HG03103 (cell line): ENCODE results near the gene NUDT16.
"Not testable (repeated sequence)": the region's sequence is repeated elsewhere in the genome, so short reads cannot be mapped to it uniquely, and the experiment has no call there.

ENCODE experiments used
- ATAC-seq: cut with Tn5 transposase; IDR thresholded peaks from one replicate; pipeline ENCODE4 v1.9.1; 2021; ENCODE audit warnings: low read depth; ENCODE audit not compliant: unreplicated experiment

The NUDT16 gene

DNA sequence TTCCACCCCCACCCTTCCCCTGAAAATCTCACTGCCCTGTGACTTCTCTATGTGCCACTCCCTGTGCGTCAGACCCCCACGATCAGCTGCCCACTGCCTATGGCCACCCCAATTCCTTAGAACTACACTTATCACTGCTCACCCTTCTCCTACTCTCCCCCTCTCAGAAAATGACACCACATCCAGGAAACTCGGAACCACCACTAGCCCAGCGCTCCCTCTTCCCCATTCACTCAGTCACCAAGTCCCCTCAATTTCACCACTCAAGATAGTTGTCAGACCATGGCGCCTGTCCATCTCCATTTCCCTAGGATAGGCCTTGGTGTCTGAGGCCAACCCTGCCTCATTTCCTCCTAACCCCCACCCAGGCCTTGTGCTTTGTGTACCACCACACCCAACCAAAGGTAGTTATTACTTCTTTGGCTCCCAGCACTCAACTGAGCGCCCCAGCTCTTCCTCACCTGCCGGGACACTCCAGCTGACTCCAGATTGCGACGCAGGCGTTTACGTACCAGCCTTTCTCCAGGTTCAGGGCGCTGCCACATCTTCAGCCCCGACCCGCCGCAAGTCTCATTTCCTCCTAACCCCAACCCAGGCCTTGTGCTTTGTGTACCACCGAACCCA is 641 bp upstream of the NUDT16 start:
- not testable (repeated sequence) for ATAC-seq

DNA sequence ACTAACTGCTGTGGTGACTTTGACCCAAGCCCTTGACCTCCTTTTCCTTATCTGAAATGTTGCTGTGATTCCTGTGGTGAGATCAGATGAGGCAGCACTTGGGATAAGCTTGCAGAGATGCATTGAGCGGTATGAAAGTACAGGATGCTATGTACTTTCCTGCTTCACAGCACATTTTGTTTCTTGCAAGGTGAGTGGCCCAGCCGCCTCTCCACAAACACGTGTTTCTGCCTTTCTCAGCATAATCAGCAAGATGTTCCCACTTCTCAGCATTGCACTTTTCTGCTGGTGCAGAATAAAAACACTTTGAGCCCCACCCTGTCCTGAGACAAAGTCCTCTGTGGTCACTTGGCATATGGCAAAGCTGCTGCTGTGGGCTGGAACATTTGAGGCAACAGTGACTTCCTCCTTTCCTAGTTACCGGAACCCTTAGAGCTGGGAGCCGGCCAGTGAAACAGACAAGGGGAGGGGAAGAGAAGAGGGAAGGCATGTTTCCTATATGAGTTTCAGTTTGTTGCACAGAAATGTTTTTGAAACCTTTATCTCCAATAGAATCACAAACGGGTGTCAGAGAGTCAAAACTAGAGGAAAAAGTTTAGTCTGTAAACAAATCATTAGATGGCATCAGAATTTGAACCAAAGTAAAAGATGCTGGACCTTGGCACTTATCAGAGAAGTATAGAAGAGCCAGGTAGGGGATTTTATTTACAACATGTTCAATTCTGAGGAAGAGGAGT is 5.0 kb downstream of the NUDT16 start:
- no peak for ATAC-seq

DNA sequence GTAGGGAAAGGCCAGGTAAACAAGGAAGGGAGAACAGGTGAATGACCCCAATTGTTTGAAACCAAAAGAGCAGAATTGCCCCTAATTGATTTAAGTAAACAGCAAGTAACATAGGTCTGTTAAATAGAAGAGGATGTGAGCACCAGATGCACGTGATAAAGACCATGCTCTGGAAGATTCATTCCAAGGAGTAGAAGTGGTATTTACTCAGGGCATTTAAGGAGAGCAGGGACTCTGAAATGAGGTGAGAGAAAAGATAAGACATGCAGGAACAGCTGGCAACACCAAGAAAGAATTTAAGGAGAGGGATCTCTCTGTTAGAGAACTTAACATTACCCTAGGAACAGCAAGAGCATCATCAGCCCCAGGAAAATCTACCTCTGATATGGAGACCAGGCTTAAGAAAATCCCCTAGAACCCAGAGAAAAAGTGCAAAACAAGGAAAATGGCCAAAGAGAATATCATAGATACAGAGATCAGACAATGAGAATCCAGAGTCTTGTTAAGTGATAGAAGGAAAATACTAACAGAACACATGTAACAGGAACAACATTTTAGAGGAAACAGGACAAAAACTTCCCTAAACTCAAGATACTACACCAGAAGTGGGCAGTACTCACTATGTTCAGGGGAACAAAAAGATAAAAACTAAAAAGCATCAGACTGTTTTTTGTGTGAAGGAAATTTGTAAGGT is 6.4 kb downstream of the NUDT16 start:
- ATAC-seq, result no peak

DNA sequence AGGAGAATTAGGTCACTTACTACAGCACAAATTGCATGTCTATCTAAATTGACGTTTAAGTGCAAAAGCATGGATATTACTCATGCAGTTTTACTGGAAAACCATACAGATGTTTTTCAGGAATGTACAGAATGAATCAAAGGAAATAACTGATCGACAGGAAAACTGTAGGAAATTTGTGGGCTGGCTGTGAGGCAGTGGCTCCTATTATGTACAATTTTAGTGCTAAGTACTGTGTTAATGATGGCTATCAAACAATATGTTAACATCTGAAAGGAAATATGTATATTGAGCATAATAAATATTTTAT is 6.9 kb downstream of the NUDT16 start:
- ATAC-seq, result no peak

DNA sequence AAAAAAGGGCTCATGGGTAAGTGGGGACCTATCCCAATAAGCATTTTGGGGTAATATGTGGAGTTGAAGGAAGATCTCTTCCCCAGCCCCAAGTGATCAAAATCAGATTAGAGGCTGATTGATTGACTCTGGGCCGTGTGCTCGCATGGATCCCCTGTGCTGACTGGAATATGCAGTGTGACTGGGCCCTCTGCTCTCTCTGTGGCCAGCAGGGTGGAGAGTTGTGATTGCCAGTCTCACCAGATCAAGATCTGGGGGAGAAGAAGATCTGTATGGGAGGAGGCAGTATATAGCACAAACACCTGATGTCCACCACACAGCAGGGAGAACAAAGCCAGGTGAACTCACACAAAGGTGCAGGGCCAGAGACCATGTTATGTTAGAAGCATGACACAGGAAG is 8.8 kb downstream of the NUDT16 start:
- ATAC-seq, result no peak

DNA sequence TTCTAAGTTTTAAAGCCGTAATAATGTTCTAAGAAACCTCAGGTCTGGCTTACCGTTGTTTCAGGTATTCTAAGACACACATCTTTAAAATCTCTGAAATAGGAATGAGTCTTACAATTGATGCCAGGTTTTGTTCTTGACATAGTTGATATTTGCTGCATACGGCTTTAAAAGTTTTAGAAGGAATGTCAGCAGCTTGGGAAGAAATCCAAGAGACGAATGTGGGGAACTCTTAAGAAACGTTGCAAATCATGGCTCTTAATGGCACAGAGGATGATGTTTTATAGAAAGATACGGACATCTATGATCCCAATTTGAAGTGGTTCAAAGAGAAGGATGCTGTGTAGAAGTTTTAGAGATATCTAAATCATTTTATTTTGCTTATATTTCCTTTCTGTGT is 11.5 kb downstream of the NUDT16 start:
- ATAC-seq, result no peak

DNA sequence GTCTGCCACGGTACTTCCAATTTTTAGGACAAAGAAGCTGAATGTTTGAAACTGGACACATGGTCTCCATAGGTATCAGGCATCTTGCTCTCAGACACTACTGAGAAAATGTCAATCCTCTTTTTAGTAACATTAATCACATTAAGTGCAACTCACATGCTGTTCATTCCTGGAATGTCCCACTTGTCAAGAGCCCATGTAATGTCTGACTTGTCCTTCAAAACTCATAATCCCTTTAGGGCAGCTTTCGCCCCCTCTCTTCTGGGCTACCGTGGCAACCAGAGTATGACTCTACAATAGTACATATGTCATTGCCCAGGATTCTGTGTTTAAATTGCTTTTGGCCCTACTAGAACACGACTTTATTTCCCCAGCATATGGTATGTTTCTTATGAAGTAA is 12.3 kb downstream of the NUDT16 start:
- no peak for ATAC-seq

DNA sequence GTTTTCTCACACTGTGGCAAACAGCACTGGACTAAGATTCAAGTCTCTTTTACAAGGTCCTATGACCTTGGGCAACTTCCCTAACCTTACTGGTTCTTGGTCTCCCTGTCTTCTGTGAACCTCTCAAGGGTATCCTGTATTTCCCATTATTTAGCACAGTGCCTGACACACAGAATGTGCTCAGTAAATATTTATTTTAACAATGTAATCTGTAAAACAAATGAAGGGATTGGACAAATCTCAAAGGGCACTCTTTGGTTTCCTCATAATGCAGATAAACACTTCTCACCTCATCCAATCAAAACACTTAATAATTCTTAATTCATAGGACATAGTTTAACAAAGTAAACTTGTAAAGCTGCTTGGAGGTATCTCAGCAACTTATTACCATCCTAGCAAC is 12.8 kb downstream of the NUDT16 start:
- no peak for ATAC-seq

DNA sequence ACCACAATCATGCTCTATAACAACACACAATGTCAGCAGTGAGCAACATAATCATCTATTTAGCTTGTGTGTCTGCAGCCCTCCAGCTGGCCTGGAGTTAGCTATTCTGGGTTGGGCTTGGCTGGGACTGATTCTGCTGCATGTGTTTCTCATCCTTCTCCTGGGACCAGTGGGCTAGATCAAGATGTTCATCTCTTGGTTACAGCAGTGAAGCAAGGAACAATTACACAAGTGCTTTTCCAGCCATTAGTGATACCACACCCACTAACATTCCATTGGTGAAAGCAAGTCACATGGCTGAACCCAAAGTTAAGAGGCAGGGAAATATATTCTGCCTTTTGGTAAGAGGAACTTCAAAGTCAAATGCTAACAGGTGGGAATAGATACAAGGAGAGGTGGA is 14.6 kb downstream of the NUDT16 start:
- no peak for ATAC-seq

DNA sequence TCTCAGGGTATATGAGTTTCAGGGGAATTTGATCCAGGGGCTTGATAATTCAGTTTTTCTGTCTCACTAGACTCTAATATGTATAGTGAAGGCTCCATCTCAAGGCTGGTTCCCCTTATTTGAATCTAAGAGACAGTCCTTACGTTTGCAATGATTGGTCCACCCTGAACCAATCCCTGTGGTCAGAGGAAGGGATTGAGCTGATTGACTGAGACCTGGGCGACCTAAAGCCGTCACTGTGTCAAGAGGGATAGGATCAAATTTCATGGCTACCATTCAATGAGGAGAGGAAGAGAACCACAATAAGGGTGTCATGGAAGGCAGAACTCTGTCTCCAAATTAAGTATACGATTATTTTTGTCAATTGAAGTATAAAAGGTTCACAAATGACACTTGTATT is 16.3 kb downstream of the NUDT16 start:
- ATAC-seq, result no peak

DNA sequence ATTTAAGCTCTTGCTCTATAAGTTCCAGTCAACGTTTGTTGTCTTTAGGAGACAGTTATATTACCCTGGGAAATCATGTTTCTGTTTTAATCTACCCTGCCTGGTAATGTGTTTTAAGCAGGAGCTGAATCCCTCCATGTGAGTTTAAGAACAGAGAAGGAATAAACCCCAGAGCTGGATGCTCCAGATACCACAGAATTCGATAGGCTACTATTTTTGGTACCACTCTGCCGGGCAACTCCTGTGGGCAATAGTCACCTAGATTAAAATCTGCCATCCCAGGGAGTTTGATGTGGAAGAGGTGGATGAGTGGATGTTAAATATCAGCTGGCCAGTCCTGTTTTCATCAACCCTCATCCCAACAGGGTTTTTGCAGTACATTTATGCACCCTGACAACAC is 20.4 kb downstream of the NUDT16 start:
- no peak for ATAC-seq

DNA sequence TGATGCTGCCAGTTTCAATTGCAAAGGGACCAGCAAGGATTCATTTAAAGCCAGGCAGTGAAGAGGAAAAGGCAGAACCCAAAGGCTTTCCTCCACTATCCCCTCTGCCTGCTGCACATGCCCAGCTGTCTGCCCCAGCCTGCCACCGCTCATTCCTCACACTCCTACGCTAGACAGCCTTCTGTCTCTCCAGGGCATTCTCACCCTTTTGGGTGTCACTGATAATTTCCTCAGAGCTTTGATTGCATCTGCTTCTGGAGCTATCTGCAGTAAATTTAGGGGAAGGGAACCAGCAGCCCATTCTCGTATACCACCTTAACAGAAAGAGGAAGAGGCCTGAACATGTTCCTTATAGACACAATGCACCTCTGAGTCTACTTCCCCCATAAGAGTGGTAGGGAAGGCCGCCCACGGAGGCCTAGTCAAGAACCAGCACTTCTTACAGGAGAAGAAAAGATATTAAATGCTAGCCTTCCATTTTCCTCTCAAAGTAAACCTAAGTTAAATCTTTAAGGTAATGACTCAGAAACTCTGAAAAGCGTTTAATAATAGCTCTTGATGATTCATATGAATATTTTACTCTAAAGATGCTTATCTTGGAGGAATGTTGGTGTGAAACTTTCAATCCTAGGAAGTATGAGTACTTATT is 20.9 kb downstream of the NUDT16 start:
- no peak for ATAC-seq

DNA sequence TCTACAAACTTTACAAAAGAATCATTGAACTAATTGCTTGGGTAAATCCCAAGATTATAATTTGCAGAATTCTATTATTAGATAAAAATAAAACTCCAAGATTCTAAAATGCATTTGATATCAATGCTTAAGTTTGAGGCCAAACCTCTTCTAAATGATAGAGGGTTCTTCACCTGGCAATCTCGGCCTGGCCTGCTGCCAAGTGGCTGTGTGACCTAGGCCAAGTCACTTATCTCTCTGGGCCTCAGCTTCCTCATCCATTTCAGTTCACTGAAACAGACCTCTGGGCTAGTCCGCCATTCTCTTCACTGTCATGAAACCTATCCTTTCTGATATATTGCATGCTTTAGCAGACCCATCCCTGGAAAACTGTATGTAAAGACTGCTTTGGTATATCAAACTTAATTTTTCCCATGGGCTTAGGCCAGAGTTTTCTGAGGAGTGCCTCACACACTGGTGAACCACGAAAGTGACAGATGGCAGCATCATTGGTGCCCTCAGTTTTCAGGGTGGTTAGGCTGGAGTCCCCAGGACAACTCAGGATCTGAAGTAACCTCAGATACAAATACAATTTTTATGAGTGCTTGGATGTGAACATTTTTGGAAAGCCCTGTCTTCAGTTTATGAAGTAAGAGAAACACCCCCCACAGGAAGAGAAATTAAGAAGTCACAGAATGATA is 21.8 kb downstream of the NUDT16 start:
- ATAC-seq, result no peak

DNA sequence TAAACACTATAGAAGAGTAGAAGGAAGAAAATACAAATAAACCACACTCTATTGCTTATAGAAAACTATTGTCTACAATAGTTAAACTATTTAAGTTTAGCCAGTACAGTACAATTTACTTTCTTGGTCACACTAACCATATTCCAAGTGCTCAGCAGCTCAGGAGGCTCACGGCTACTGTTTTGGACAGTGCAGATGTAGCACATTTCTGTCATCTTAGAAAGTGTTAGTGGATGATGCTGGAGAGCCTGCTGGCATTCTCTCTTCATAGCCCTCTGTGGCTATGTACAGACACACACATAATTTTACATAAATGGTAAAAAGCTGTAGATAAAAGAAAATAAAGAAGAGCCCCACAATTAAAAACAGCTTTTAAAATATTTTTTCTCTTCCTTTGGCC is 23.8 kb downstream of the NUDT16 start:
- no peak for ATAC-seq

DNA sequence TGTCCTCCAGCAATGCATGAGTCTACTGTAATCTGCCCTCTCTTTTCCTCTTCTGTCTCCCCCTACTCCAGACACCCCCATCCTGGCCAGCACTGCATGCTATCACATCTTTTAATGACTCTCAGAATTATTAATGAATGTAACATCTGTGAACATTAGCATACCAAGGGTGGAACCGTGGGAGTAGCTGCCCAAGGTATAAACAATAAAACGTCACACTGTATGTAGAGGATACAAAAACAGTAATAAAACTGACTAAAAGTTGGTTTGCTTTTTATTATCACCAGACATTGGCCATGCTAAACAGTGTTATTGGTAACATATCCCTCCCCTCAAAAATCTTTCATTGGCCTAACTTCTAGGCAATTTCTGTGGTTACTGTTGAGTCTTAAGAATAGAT is 24.7 kb downstream of the NUDT16 start:
- no peak for ATAC-seq

DNA sequence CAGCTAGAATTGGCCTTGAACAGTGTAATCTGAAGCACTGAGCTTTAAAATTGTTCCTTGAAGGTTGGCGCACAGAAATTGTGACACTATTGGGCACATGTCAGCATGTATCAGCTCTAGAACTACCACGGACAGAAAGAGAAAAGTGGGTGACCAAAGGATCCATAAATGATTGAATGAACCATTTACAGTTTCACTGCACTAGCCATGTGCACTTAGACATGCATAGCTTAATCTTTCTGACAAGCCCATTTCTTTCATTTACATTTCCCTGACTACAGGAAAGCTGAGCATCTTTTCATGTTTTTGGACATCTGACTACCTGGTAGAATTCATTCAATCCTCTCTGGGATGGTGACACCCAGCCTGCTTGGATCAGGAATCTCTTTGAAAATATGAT is 36.2 kb downstream of the NUDT16 start:
- ATAC-seq, result no peak

DNA sequence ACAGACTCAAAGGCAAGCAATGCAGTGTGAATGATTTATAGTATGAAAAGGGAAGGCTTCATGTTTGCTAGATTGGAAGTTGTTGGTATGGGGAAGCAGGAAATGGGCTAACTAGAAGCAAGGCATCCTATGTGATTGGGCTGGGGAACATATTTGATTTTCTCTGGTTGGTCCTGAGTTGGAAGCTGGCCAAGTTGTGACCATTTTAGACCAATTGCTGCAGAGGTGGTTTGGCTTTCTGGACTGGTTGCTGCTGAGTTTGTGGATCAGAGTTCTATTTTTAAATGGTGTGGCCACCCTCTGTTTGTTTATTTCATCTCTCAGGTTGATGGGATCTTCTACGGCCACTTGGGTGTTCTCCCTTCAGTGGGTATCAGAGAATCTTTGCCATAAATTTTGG is 39.7 kb downstream of the NUDT16 start:
- ATAC-seq, result no peak

DNA sequence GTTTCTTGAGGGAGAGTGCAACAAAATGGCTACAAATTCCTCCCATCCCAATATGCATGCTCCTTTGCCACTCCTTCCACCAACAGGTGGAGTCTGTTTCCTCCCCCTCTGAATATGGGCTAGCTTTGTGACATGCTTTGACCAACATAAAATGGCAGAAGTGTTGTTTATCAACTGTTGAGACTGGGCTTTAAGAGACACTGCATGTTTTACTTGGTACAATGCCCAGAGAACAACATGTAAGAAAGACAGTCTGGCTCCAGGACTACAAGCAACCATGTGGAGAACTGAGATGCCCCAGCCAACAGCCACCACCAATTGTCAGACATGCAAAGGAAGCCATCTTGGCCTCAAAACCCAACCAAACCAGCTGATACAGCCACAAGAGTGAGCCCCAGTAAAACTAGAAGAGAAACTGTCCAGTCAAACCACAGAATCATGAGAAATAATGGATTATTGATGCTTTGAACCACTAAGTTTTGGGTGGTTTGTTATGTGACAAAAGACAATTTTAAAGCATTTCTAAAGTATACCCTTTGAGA is 40.5 kb downstream of the NUDT16 start:
- ATAC-seq, result no peak

DNA sequence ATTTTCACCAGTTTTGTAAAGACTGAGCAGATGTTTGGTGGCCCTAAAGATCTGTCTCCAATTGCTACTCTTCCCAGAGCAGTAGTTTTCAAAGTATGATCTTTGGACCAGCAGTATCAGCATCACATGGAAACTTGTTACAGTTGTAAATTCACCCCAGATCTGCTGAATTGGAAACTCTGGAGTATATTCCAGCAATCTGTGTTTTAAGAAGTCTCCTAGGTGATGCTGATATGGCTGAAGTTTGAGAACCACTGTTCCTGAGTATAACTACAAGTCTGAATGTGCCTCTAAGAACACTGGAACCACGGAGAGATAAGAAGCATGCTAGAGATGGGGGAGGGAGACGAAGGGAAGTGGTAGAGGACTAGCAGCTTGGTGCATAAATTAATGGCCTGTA is 45.7 kb downstream of the NUDT16 start:
- no peak for ATAC-seq

DNA sequence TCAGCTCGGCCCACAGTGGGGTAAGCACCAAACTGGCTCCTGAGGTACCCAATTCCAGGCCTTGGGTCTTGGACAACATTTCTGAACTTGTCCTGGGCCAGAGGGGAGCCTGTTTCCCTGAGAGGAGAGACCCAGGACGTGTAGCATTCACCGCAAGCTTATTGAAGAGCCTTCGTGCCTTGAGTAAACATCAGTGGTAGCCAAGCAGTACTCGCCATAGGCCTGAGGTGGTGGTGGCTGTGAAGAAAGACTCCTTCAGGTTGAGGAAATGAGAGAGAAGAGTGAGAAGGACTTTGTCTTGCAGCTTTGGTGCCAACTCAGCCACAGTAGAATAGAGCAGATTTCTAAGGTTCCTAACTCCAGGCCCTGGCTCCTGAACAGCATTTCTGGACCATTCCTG is 50.2 kb downstream of the NUDT16 start:
- no peak for ATAC-seq

DNA sequence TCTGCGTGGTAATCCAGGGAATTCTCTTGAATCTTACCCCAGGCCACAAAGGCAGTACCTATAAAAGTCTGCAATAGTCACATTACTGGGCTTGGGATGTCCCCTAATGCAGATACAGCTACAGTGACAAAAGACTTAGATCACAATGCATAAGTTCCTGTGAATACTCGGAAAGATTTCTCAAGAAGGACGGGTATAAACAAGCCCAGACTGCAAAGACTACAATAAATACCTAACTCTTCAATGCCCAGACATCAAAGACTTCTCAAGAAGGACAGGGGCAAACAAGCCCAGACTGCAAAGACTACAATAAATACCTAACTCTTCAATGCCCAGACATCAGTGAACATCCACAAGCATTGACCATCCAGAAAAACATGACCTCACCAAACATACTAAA is 50.9 kb downstream of the NUDT16 start:
- ATAC-seq, result no peak
